Endothelial cell of umbilical vein (primary cell): ENCODE results near the gene ANAPC16. TPM values are rescaled to one million over a fixed set of nuclear protein-coding genes. Genes with fewer than 3 reads are reported as not detected.

Source experiments
- BruUV-seq: library from RNA; stranded (reverse); fragments of 400-500 nt; replicated peaks from 2 replicates; lab custom pipeline; 2021; lab: Mats Ljungman, UMichigan
- CTCF ChIA-PET: fragments of 300-600, 350-600 bp; sonication (Branson Sonifier 250); formaldehyde crosslinking; loops from one replicate; lab custom pipeline; 2021; ENCODE audit warnings: antibody characterized with exemption, inconsistent platforms; lab: Charles Lee
- POLR2A ChIA-PET: fragments of 300-600, 350-600 bp; sonication (Branson Sonifier 250); formaldehyde crosslinking; loops from one replicate; lab custom pipeline; 2021; ENCODE audit warnings: antibody characterized with exemption, inconsistent platforms; lab: Charles Lee
- DNase-seq: peaks from one replicate; pipeline ENCODE4 v3.0.0-alpha.2; 2011; ENCODE audit warnings: low read depth, low spot score
- FAIRE-seq: peaks from 2 replicates; lab custom pipeline; 2011; peaks lifted over from hg19 to GRCh38; lab: Jason Lieb, UNC
- H2AFZ ChIP-seq: 2 replicates; pipeline ENCODE4 v1.6.0; 2012; ENCODE audit warnings: low read depth, low read length, control low read depth, inconsistent platforms
- H3K27ac ChIP-seq: 2 replicates; pipeline ENCODE4 v1.5.1; 2011; ENCODE audit warnings: low read depth, mild to moderate bottlenecking, control low read depth, low read length, moderate library complexity; ENCODE audit not compliant: insufficient read depth
- H3K27me3 ChIP-seq, 2 experiments: 2 replicates each; pipeline versions ENCODE4 v1.6.0 to v1.6.1; 2011; ENCODE audit warnings: low read length in 2 of 2, mixed read lengths in 1 of 2; ENCODE audit not compliant: control insufficient read depth in 2 of 2, insufficient read depth in 2 of 2
- H3K36me3 ChIP-seq, 2 experiments: 2 replicates in 1 of 2; 3 replicates in 1 of 2; pipeline ENCODE4 v1.5.1; 2011; ENCODE audit warnings: low read length in 2 of 2, mild to moderate bottlenecking in 1 of 2, moderate library complexity in 1 of 2; ENCODE audit not compliant: control insufficient read depth in 2 of 2, insufficient read depth in 2 of 2; ENCODE audit errors: extremely low read depth in 1 of 2
- H3K4me1 ChIP-seq: 3 replicates; pipeline ENCODE4 v1.5.1; 2011; ENCODE audit warnings: mild to moderate bottlenecking, low read length; ENCODE audit not compliant: control insufficient read depth, insufficient read depth; ENCODE audit errors: extremely low read depth
- H3K4me2 ChIP-seq: 2 replicates; pipeline ENCODE4 v1.6.1; 2011; ENCODE audit warnings: low read length, control low read depth, mixed read lengths; ENCODE audit not compliant: insufficient read depth
- H3K4me3 ChIP-seq, 3 experiments: fragments of 200-600 bp in 1 of 3; sonication (generic), shearing (Covaris generic) in 1 of 3; replicated peaks in 1 of 3; 2 replicates each; pipeline ENCODE4 v1.5.1; 2011 to 2016; ENCODE audit warnings: control low read depth in 3 of 3, low read length in 3 of 3, mild to moderate bottlenecking in 2 of 3, inconsistent platforms in 1 of 3, low read depth in 1 of 3, moderate library complexity in 1 of 3; ENCODE audit not compliant: insufficient read depth in 1 of 3
- H3K79me2 ChIP-seq: 2 replicates; pipeline ENCODE4 v1.6.0; 2012; ENCODE audit warnings: low read length, inconsistent platforms; ENCODE audit not compliant: control insufficient read depth, insufficient read depth
- H3K9ac ChIP-seq: replicated peaks from 2 replicates; pipeline ENCODE3; 2011; ENCODE audit warnings: low read length, control low read depth; ENCODE audit not compliant: insufficient read depth; ENCODE audit errors: extremely low read depth
- H3K9me1 ChIP-seq: replicated peaks from 3 replicates; pipeline ENCODE4 v1.6.0; 2011; ENCODE audit warnings: mild to moderate bottlenecking, low read length; ENCODE audit not compliant: control insufficient read depth, insufficient read depth; ENCODE audit errors: extremely low read depth
- H3K9me3 ChIP-seq: replicated peaks from 2 replicates; pipeline ENCODE4 v1.5.1; 2012; ENCODE audit warnings: low read length, inconsistent platforms; ENCODE audit not compliant: control insufficient read depth, insufficient read depth
- H4K20me1 ChIP-seq: replicated peaks from 2 replicates; pipeline ENCODE3; 2011; ENCODE audit warnings: mild to moderate bottlenecking, low read length; ENCODE audit not compliant: control insufficient read depth, insufficient read depth; ENCODE audit errors: extremely low read depth
- CTCF ChIP-seq, 2 donors: IDR thresholded peaks; 1 replicate in 1 of 2; 2 replicates in 1 of 2; pipeline ENCODE4 v1.5.1; 2011; ENCODE audit warnings: low read length in 2 of 2, mild to moderate bottlenecking in 2 of 2, moderate library complexity in 2 of 2, control low read depth in 1 of 2, inconsistent platforms in 1 of 2, low read depth in 1 of 2; ENCODE audit not compliant: insufficient read depth in 1 of 2; ENCODE audit errors: extremely low read depth in 1 of 2
- EZH2 ChIP-seq: IDR thresholded peaks from 2 replicates; pipeline ENCODE4 v1.6.1; 2012; ENCODE audit warnings: borderline replicate concordance, low read depth, mild to moderate bottlenecking, moderate library complexity, low read length, inconsistent platforms; ENCODE audit not compliant: severe bottlenecking
- FOS ChIP-seq: IDR thresholded peaks from 2 replicates; pipeline ENCODE4 v1.6.1; 2011; ENCODE audit warnings: mild to moderate bottlenecking, low read length, moderate library complexity, borderline replicate concordance; ENCODE audit not compliant: insufficient read depth
- JUN ChIP-seq: IDR thresholded peaks from 2 replicates; pipeline ENCODE4 v1.6.1; 2011; ENCODE audit warnings: borderline replicate concordance, low read depth; ENCODE audit not compliant: insufficient read length, insufficient read depth
- POLR2AphosphoS5 ChIP-seq: IDR thresholded peaks from 2 replicates; pipeline ENCODE4 v1.6.1; 2012; ENCODE audit warnings: low read depth, mild to moderate bottlenecking, control low read depth, low read length, moderate library complexity; ENCODE audit not compliant: insufficient read depth
- dilution Hi-C: fragments of 300-500 bp; cut with MboI; formaldehyde crosslinking; loops from one replicate; pipeline ENCODE4 v1.15.0; 2019; ENCODE audit warnings: low sequenced_read_pairs; ENCODE audit not compliant: extremely low pct_ligation_motif_present
- intact Hi-C: fragments of 100-400 bp; cut with micrococcal nuclease; formaldehyde crosslinking; loops from one replicate; pipeline ENCODE4 v1.10.0; 2022
- polyA plus RNA-seq, 4 experiments: library from polyadenylated mRNA; depleted of rRNA in 3 of 4; stranded (reverse) in 3 of 4; unstranded in 1 of 4; fragments of >200 nt; gene quantifications; 2 replicates each; pipeline versions ENCODE4 v1.2.1 to v1.2.3, GENCODE V29; 2011 to 2012; ENCODE audit warnings: missing spikeins in 1 of 4
- total RNA-seq: library from RNA; stranded (reverse); gene quantifications from 2 replicates; pipeline ENCODE4 v1.2.3, GENCODE V29; 2021
- TF ChIP-seq, protein P1 (sequence below): IDR thresholded peaks from 2 replicates; pipeline ENCODE4 v1.6.1; 2011; ENCODE audit not compliant: insufficient read depth, insufficient read length

The ANAPC16 gene
- total and polyA plus RNA-seq, 2 donors (not counting 3 experiments of a cell fraction or from before 2014, with no cell fraction given): 38.1 to 44.4 TPM

GRCh38 chr10:72219235-72219814 is 3.5 kb downstream of the ANAPC16 start:
- POLR2A ChIA-PET: no interaction called here
- intact Hi-C loops (no loop called here), dilution Hi-C loops (no loop called here)
- TF ChIP-seq EZH2: no peak
- Histone ChIP-seq H4K20me1 (no peaks in the 10 kb centered on the region), H3K27me3 (no peaks in the 10 kb centered on the region), H3K4me3 (no peak overlapping the region), H3K9me3 (no peaks in the 10 kb centered on the region), H3K36me3 (peaks cover 0 to 2% of the 10 kb centered on the region in 2 experiments), H3K4me1 (peaks cover 15% of the 10 kb centered on the region), H3K79me2 (peaks cover 22% of the 10 kb centered on the region), H3K9me1 (no peaks in the 10 kb centered on the region), H3K27ac (no peak overlapping the region), H3K9ac (no peak overlapping the region), H2AFZ (no peak overlapping the region), H3K4me2 (no peak overlapping the region)
- BruUV-seq: no TSS peak
- DNase-seq (no peak), FAIRE-seq (no peak)
- CTCF ChIA-PET: interaction anchor here (0.6 to 9.4 kb wide), 4 partner anchors 44 to 121 kb away, joined by 3 to 193 read pairs (median 4); no protein-coding TSS in a partner anchor

GRCh38 chr10:72220637-72221036 is 4.8 kb downstream of the ANAPC16 start:
- no peak overlapping the region for H3K9ac ChIP-seq
- TF ChIP-seq EZH2 (no peak), JUN (no peak), FOS (no peak), CTCF (IDR thresholded peaks at IDR 0.05; ENCODE audit: extremely low read depth in 1 of 2, insufficient read depth in 1 of 2, low read depth in 1 of 2, low read length in 2 of 2) (no peak), POLR2AphosphoS5 (no peak)
- TF ChIP-seq, protein P1, sequence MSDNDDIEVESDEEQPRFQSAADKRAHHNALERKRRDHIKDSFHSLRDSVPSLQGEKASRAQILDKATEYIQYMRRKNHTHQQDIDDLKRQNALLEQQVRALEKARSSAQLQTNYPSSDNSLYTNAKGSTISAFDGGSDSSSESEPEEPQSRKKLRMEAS: no peak
- no peak overlapping the region for H3K4me2 ChIP-seq
- BruUV-seq: no TSS peak
- no peaks in the 10 kb centered on the region for H3K27me3 ChIP-seq
- CTCF ChIA-PET: interaction anchor here (0.6 to 9.4 kb wide), 8 partner anchors 9 to 171 kb away, joined by 3 to 193 read pairs (median 4); no protein-coding TSS in a partner anchor
- FAIRE-seq (no peak), DNase-seq (no peak)
- peaks cover 22% of the 10 kb centered on the region for H3K79me2 ChIP-seq
- peaks cover 15% of the 10 kb centered on the region for H3K4me1 ChIP-seq
- H3K9me1 ChIP-seq: no peaks in the 10 kb centered on the region
- no peak overlapping the region for H3K4me3 ChIP-seq
- H3K9me3 ChIP-seq: no peaks in the 10 kb centered on the region
- dilution Hi-C loops: no loop called here
- H2AFZ ChIP-seq: no peak overlapping the region
- POLR2A ChIA-PET: interaction anchor here (0.7 kb wide), 1 partner anchor 270 kb away, joined by 5 read pairs; no protein-coding TSS in a partner anchor
- H3K36me3 ChIP-seq: peaks cover 0 to 2% of the 10 kb centered on the region in 2 experiments
- intact Hi-C loops: no loop called here
- no peaks in the 10 kb centered on the region for H4K20me1 ChIP-seq
- H3K27ac ChIP-seq: no peak overlapping the region
